K562 (cell line): ENCODE measurements around the gene OR2L3. TPM values are rescaled to one million over a fixed set of nuclear protein-coding genes. Genes with fewer than 3 reads are reported as not detected.

Experiments
- ATAC-seq: fragments of 200-7000 bp; cut with Tn5 transposase; 3 replicates; pipeline ENCODE4 v1.9.1; 2020; ENCODE audit warnings: moderate library complexity
- BruUV-seq: library from RNA; stranded (reverse); fragments of 400-500 nt; replicated peaks from 2 replicates; lab custom pipeline; 2021; lab: Mats Ljungman, UMichigan
- CTCF ChIA-PET: fragments of 300-600 bp; formaldehyde crosslinking; extraction: SDS; loops from one replicate; lab custom pipeline; 2021; ENCODE audit warnings: low intra/inter-chr PET ratio; lab: Yijun Ruan, JAX
- POLR2A ChIA-PET: fragments of 300-600, 350-650 bp; sonication (Branson Sonifier 250); formaldehyde crosslinking; extraction: SDS; loops from one replicate; lab custom pipeline; 2021; ENCODE audit warnings: antibody characterized with exemption, inconsistent platforms; lab: Yijun Ruan, JAX
- DNase-seq, 4 experiments: peaks; one replicate each; pipeline versions ENCODE4 v3.0.0 to v3.0.0-alpha.2; 2011 to 2018; ENCODE audit warnings: low spot score in 3 of 4, mixed read lengths in 3 of 4; ENCODE audit errors: extremely low read depth in 1 of 4
- FAIRE-seq: peaks from 2 replicates; lab custom pipeline; 2011; peaks lifted over from hg19 to GRCh38; lab: Jason Lieb, UNC
- H2AFZ ChIP-seq: 2 replicates; pipeline ENCODE4 v1.6.0; 2011; ENCODE audit warnings: low read depth, low read length, control low read depth, inconsistent platforms
- H3K27ac ChIP-seq: fragments of 200-600 bp; 3 replicates; pipeline ENCODE4 v1.8.0; 2011; ENCODE audit warnings: low read depth, mild to moderate bottlenecking, control low read depth, inconsistent platforms, low read length, moderate library complexity, mixed read lengths; ENCODE audit errors: extremely low read depth
- H3K27me3 ChIP-seq, 2 experiments: fragments of 300-600 bp in 1 of 2; 2 replicates in 1 of 2; 3 replicates in 1 of 2; pipeline versions ENCODE4 v1.6.0 to v1.8.0; 2011; ENCODE audit warnings: inconsistent platforms in 2 of 2, low read length in 2 of 2, mild to moderate bottlenecking in 1 of 2, mixed read lengths in 1 of 2, moderate library complexity in 1 of 2; ENCODE audit not compliant: control insufficient read depth in 2 of 2, insufficient read depth in 2 of 2
- H3K36me3 ChIP-seq: fragments of 300-600 bp; 3 replicates; pipeline ENCODE4 v1.8.0; 2011; ENCODE audit warnings: mild to moderate bottlenecking, low read length, inconsistent platforms; ENCODE audit not compliant: control insufficient read depth, insufficient read depth
- H3K4me1 ChIP-seq, 2 experiments: fragments of 200-600 bp in 1 of 2; replicated peaks in 1 of 2; 2 replicates in 1 of 2; 3 replicates in 1 of 2; pipeline versions ENCODE4 v1.5.1 to v1.8.0; 2011; ENCODE audit warnings: inconsistent platforms in 2 of 2, low read length in 2 of 2, mild to moderate bottlenecking in 1 of 2, mixed read lengths in 1 of 2, moderate library complexity in 1 of 2; ENCODE audit not compliant: control insufficient read depth in 2 of 2, insufficient read depth in 2 of 2
- H3K4me2 ChIP-seq: 2 replicates; pipeline ENCODE4 v1.6.1; 2011; ENCODE audit warnings: low read length, control low read depth, inconsistent platforms, mixed read lengths; ENCODE audit not compliant: insufficient read depth
- H3K4me3 ChIP-seq: fragments of 200-600 bp; sonication (generic), shearing (Covaris generic); 2 replicates; pipeline ENCODE4 v1.5.1; 2016; ENCODE audit warnings: control low read depth, inconsistent platforms
- H3K79me2 ChIP-seq: fragments of 200-600 bp; 3 replicates; pipeline ENCODE4 v1.8.0; 2011; ENCODE audit warnings: low read length, inconsistent platforms; ENCODE audit not compliant: control insufficient read depth, insufficient read depth
- H3K9ac ChIP-seq, 2 experiments: 2 replicates each; pipeline versions ENCODE4 v1.6.0 to v1.6.1; 2011; ENCODE audit warnings: low read depth in 2 of 2, low read length in 2 of 2, control low read depth in 1 of 2, inconsistent platforms in 1 of 2, mild to moderate bottlenecking in 1 of 2, mixed read lengths in 1 of 2; ENCODE audit not compliant: insufficient read depth in 1 of 2
- H3K9me1 ChIP-seq: one replicate; pipeline ENCODE4 v1.6.0; 2011; ENCODE audit warnings: inconsistent platforms, mild to moderate bottlenecking, low read length, moderate library complexity; ENCODE audit not compliant: control insufficient read depth, insufficient read depth
- H3K9me3 ChIP-seq: replicated peaks from 2 replicates; pipeline ENCODE4 v1.5.1; 2011; ENCODE audit warnings: low read depth, low read length, inconsistent platforms; ENCODE audit not compliant: control insufficient read depth, insufficient read depth
- H4K20me1 ChIP-seq: replicated peaks from 2 replicates; pipeline ENCODE4 v1.6.1; 2011; ENCODE audit warnings: low read length, inconsistent platforms, mixed read lengths; ENCODE audit not compliant: control insufficient read depth, insufficient read depth
- CBX5 ChIP-seq: IDR thresholded peaks from 2 replicates; pipeline ENCODE4 v1.6.1; 2014; ENCODE audit warnings: low read depth, borderline replicate concordance
- FIP1L1 ChIP-seq: fragments of 200-400 bp; formaldehyde crosslinking; IDR thresholded peaks from 2 replicates; pipeline ENCODE4 v1.6.1; 2018; ENCODE audit warnings: mild to moderate bottlenecking, low read depth, low read length; ENCODE audit not compliant: poor library complexity, severe bottlenecking
- FOXK2 ChIP-seq, 2 experiments: fragments of 450-650 bp; IDR thresholded peaks in 1 of 2; conservative IDR thresholded peaks in 1 of 2; 2 replicates each; pipeline ENCODE4 v1.6.1; 2016; ENCODE audit warnings: low read depth in 2 of 2, mild to moderate bottlenecking in 1 of 2
- HMG20A ChIP-seq: fragments of 450-650 bp; formaldehyde crosslinking; conservative IDR thresholded peaks from 2 replicates; pipeline ENCODE4 v1.4.0; 2020; ENCODE audit warnings: mild to moderate bottlenecking, mixed read lengths
- NR1H2 ChIP-seq: sonication (generic); formaldehyde crosslinking; IDR thresholded peaks from 2 replicates; pipeline ENCODE4 v1.4.0; 2020; ENCODE audit warnings: mild to moderate bottlenecking, missing genetic modification reagents
- POLR2H ChIP-seq: IDR thresholded peaks from 2 replicates; pipeline ENCODE4 v1.6.1; 2016; ENCODE audit warnings: missing genetic modification characterization, low read depth, mild to moderate bottlenecking, control low read depth, missing compliant biosample characterization, moderate library complexity
- PRDM10 ChIP-seq: fragments of 450-650 bp; IDR thresholded peaks from 2 replicates; pipeline ENCODE4 v1.6.1; 2018; ENCODE audit not compliant: partially characterized antibody
- RFX7 ChIP-seq: fragments of 250-450 bp; sonication (Bioruptor Pico); IDR thresholded peaks from 2 replicates; pipeline ENCODE4 v1.5.1; 2021; ENCODE audit warnings: mild to moderate bottlenecking
- SETDB1 ChIP-seq: IDR thresholded peaks from one replicate; pipeline ENCODE4 v1.6.1; 2012; ENCODE audit warnings: low read length, control low read depth, inconsistent platforms
- SREBF1 ChIP-seq: fragments of 150-350 bp; IDR thresholded peaks from 2 replicates; pipeline ENCODE4 v1.6.1; 2014; ENCODE audit warnings: antibody characterized with exemption, low read depth, low read length, borderline replicate concordance
- U2AF2 ChIP-seq: fragments of 200-400 bp; formaldehyde crosslinking; optimal IDR thresholded peaks from 2 replicates; pipeline ENCODE3; 2017; ENCODE audit warnings: low read depth, mild to moderate bottlenecking, low read length
- USF2 ChIP-seq: sonication (generic); formaldehyde crosslinking; IDR thresholded peaks from 2 replicates; pipeline ENCODE4 v1.5.0; 2020; ENCODE audit warnings: missing genetic modification reagents
- ZFP30 ChIP-seq: fragments of 250-450 bp; sonication (Bioruptor Pico); IDR thresholded peaks from 2 replicates; pipeline ENCODE4 v1.8.0; 2022; ENCODE audit warnings: moderate library complexity, mild to moderate bottlenecking, inconsistent platforms, borderline replicate concordance
- ZNF124 ChIP-seq: sonication (generic); formaldehyde crosslinking; IDR thresholded peaks from 2 replicates; pipeline ENCODE4 v1.8.1; 2022; ENCODE audit warnings: missing genetic modification reagents
- ZNF507 ChIP-seq: conservative IDR thresholded peaks from 2 replicates; pipeline ENCODE4 v1.6.1; 2017; ENCODE audit warnings: missing genetic modification characterization, missing compliant biosample characterization
- ZNF589 ChIP-seq: fragments of 200-800 bp; sonication (Bioruptor generic); IDR thresholded peaks from 2 replicates; pipeline ENCODE4 v1.6.1; 2016; ENCODE audit warnings: low read depth, missing genetic modification characterization, missing compliant biosample characterization
- ZNF778 ChIP-seq: fragments of 450-650 bp; formaldehyde crosslinking; IDR thresholded peaks from 2 replicates; pipeline ENCODE4 v1.4.0; 2020; ENCODE audit warnings: mild to moderate bottlenecking, moderate library complexity
- WGBS: fragments of 100-300 bp; shearing (Covaris generic); methylation state at CpG from one replicate; pipeline ENCODE4 v1.1.6; 2016; ENCODE audit warnings: low coverage, mixed read lengths; ENCODE audit not compliant: insufficient coverage; ENCODE audit errors: missing lambda C conversion rate; 5-methylcytosine and 5-hydroxymethylcytosine counted together
- in situ Hi-C: fragments of 300-500 bp; cut with MboI; formaldehyde crosslinking; loops from 4 replicates; pipeline ENCODE4 v1.15.0; 2018; ENCODE audit warnings: inconsistent platforms, mixed read lengths
- intact Hi-C: fragments of 100-400 bp; cut with micrococcal nuclease; formaldehyde crosslinking; loops from 2 replicates; pipeline ENCODE4 v1.14.2; 2022
- polyA plus RNA-seq, 8 experiments: library from polyadenylated mRNA; depleted of rRNA in 4 of 8; stranded (reverse) in 5 of 8; unstranded in 3 of 8; fragments of >200 nt; fragmentation: Nextera tagmentation in 2 of 8; fragmentation: Illumina TruSeq in 1 of 8; extraction: Ambion mirVana in 2 of 8; extraction: Trizol in 1 of 8; gene quantifications; 2 replicates each; pipeline versions ENCODE4 v1.2.1 to v1.2.3, GENCODE V29; 2011 to 2014; ENCODE audit warnings: inconsistent platforms in 1 of 8, missing spikeins in 1 of 8
- total RNA-seq, 7 experiments: library from RNA; depleted of rRNA in 6 of 7; stranded (reverse); fragments of >200 nt in 6 of 7; fragmentation: Illumina TruSeq in 2 of 7; extraction: Trizol in 2 of 7; gene quantifications; 2 replicates each; pipeline versions ENCODE4 v1.2.1 to v1.2.3, GENCODE V29; 2011 to 2021; ENCODE audit warnings: low replicate concordance in 1 of 7
- TF ChIP-seq, protein P1 (sequence below): sonication (generic); formaldehyde crosslinking; IDR thresholded peaks from 2 replicates; pipeline ENCODE4 v1.8.1; 2023; ENCODE audit warnings: mild to moderate bottlenecking, missing genetic modification reagents

OR2L3 gene
- total and polyA plus RNA-seq, 9 of the 15 experiments (the other 6 are each of a cell fraction or from before 2014, with no cell fraction given), result not detected

DNA sequence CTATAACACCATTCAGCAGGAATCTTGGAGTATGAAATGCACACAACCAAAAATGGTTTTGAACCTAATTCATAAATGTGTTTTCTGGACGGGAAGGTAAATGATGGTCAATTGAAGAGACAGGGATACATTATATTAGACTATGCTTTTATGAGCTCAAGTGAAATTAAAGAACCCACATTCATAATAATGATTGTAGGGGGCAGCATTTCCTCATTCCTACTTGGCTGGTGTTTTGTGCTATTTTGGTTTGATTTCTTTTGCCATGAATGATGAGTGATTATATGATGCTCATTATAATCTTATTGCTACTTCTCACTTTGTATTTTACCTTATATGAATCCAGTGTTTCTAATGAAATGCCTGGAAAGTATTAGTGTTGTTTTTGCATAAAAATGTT is 372 bp downstream of the OR2L3 start:
- Histone ChIP-seq H3K27me3 (no peaks in the 10 kb centered on the region), H3K9ac (no peak overlapping the region), H3K36me3 (no peaks in the 10 kb centered on the region), H3K9me3 (no peaks in the 10 kb centered on the region), H3K27ac (no peak overlapping the region), H3K4me3 (no peak overlapping the region), H3K9me1 (no peaks in the 10 kb centered on the region), H3K79me2 (no peaks in the 10 kb centered on the region), H3K4me2 (no peak overlapping the region), H4K20me1 (no peaks in the 10 kb centered on the region), H2AFZ (no peak overlapping the region), H3K4me1 (no peaks in the 10 kb centered on the region)
- DNase-seq (no peak), ATAC-seq (no peak), FAIRE-seq (no peak)
- 0% methylated on average over 1 of the region's 1 CpG for WGBS
- TF ChIP-seq SREBF1, result no peak
- TF ChIP-seq SETDB1, result no peak
- no peak for TF ChIP-seq PRDM10
- TF ChIP-seq ZNF507 (tag), result no peak
- no peak for TF ChIP-seq USF2 (CRISPR knock-in tag)
- TF ChIP-seq FOXK2 (conservative IDR thresholded peaks at IDR 0.05 in 1 of 2, IDR thresholded peaks at IDR 0.05 in 1 of 2; ENCODE audit: low read depth in 2 of 2), result no peak
- no peak for TF ChIP-seq RFX7 (CRISPR knock-in tag)
- no peak for TF ChIP-seq POLR2H (tag)
- no peak for TF ChIP-seq ZFP30 (CRISPR knock-in tag)
- TF ChIP-seq, protein P1, sequence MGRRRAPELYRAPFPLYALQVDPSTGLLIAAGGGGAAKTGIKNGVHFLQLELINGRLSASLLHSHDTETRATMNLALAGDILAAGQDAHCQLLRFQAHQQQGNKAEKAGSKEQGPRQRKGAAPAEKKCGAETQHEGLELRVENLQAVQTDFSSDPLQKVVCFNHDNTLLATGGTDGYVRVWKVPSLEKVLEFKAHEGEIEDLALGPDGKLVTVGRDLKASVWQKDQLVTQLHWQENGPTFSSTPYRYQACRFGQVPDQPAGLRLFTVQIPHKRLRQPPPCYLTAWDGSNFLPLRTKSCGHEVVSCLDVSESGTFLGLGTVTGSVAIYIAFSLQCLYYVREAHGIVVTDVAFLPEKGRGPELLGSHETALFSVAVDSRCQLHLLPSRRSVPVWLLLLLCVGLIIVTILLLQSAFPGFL (CRISPR knock-in tag), result no peak
- no peak for TF ChIP-seq HMG20A (CRISPR knock-in tag)
- no peak for TF ChIP-seq NR1H2
- TF ChIP-seq ZNF124 (CRISPR knock-in tag), result no peak
- TF ChIP-seq U2AF2, result no peak
- TF ChIP-seq ZNF778, result no peak
- TF ChIP-seq ZNF589 (CRISPR knock-in tag), result no peak
- no peak for TF ChIP-seq CBX5
- no peak for TF ChIP-seq FIP1L1
- ChIA-PET CTCF (no interaction called here), POLR2A (no interaction called here)
- BruUV-seq, result no TSS peak
- intact Hi-C loops (no loop called here), in situ Hi-C loops (no loop called here)
